Purkinje cell (primary cell): ENCODE results near the gene GGA3. TPM values are rescaled to one million over a fixed set of nuclear protein-coding genes. Genes with fewer than 3 reads are reported as not detected.

Experiments used
- polyA plus RNA-seq: library from polyadenylated mRNA; unstranded; fragments of >200 nt; fragmentation: Nextera tagmentation; gene quantifications from 2 replicates; pipeline ENCODE4 v1.2.1, GENCODE V29; 2014

GGA3 gene, protein sequence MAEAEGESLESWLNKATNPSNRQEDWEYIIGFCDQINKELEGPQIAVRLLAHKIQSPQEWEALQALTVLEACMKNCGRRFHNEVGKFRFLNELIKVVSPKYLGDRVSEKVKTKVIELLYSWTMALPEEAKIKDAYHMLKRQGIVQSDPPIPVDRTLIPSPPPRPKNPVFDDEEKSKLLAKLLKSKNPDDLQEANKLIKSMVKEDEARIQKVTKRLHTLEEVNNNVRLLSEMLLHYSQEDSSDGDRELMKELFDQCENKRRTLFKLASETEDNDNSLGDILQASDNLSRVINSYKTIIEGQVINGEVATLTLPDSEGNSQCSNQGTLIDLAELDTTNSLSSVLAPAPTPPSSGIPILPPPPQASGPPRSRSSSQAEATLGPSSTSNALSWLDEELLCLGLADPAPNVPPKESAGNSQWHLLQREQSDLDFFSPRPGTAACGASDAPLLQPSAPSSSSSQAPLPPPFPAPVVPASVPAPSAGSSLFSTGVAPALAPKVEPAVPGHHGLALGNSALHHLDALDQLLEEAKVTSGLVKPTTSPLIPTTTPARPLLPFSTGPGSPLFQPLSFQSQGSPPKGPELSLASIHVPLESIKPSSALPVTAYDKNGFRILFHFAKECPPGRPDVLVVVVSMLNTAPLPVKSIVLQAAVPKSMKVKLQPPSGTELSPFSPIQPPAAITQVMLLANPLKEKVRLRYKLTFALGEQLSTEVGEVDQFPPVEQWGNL
- 9.1 and 10.0 TPM in 2 replicates for polyA plus RNA-seq

DNA sequence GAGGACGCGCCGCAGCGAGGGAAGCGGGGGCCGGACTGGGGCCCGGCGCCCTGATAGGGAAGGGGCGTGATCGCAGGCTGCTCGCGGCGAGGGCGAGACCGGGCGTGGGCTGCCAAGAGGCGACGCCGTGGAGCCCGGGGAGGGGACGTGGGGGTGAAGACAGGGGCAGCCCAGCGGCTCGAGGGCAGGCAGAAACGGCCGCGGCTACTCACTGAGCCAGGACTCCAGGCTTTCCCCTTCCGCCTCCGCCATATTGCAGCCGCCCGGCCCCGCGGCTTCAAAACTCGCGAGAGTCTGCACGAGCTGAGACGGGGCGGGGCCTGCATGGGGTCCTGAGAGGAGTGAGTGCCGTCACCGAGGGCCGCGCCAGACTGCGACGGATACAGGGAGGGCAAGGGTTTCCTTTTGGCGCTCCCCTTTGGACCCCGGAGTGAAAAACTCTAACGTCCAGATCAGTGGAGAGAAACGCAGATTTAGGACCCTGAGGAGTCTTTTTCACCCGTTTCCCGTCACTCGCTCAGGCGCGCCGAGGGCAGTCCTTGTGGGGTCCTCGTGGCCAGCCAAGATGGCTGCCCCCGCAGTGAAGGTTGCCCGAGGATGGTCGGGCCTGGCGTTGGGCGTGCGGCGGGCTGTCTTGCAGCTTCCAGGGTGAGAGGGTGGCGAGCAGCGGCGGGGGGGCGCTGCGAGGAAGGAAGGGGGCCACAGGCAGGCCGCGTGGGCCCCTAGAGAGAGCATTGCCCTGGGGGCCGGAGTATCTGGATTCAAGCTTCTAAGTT lies at the start of gene GGA3, which contains the start of gene MRPS7:
Gene GGA3 (minus strand): TSS at position 271 of the 776 bp plus-strand sequence. CDS start 19 bp downstream, at position 252.
Gene MRPS7 (plus strand): TSS at position 544 of the 776 bp plus-strand sequence. CDS start 22 bp downstream, at position 566.

DNA sequence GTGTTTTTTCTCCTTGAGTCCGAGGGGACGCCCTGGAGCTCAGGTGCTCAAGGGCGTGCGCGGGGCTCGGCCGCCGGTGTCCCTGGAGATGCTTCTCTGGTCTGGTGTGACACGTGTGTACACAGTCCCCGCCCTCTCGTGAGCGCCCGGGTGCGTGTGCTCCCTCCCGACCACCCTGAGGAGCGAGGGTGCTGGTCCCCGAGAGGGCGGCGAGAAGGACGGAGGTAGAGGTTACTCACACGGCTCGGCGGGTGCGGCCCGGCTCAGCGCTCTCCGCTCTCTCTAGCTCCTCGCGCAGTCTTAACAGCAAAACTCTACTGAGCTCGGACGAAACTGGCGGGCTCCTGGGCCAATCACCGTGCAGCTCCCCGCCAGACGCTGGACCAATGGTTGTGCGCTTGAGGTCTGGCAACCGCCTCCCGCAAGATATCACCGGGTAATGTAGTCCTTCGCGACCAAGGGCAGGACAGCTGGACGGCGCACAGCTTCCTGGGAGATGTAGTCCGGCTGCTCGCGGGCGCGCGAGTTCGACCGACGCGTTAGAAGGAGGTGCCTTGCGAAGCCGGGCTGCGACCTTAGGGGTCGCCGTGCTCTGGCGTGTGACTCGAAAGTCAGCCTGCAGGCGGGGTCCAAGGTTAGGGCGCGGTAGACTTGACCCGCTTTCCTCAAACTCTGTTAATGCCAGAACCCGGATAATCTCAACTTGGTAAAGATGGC lies 27.9 kb upstream of the GGA3 start, which contains the start of gene SLC25A19:
Gene SLC25A19 (minus strand): TSS at position 319 of the 717 bp plus-strand sequence. CDS start 2,669 bp downstream, outside the sequence.

DNA sequence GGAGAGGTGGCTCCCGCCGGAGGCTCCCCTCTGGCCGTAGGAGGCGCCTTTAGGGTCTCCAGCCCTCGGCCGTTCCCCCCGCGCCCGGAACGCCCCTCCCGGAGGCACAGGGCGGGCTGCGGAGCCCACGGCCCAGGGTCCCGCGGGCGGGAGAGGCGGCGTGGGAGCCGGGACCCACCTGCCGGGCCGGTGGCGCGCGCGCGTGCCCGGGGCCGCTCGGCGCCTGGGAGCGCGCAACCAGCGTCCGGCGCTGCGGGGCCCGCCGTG lies 9.5 kb upstream of the GGA3 start, which contains the start of gene MIF4GD:
Gene MIF4GD (minus strand): TSS at position 266 of the 267 bp plus-strand sequence. CDS start 1,036 bp downstream, outside the sequence.

DNA sequence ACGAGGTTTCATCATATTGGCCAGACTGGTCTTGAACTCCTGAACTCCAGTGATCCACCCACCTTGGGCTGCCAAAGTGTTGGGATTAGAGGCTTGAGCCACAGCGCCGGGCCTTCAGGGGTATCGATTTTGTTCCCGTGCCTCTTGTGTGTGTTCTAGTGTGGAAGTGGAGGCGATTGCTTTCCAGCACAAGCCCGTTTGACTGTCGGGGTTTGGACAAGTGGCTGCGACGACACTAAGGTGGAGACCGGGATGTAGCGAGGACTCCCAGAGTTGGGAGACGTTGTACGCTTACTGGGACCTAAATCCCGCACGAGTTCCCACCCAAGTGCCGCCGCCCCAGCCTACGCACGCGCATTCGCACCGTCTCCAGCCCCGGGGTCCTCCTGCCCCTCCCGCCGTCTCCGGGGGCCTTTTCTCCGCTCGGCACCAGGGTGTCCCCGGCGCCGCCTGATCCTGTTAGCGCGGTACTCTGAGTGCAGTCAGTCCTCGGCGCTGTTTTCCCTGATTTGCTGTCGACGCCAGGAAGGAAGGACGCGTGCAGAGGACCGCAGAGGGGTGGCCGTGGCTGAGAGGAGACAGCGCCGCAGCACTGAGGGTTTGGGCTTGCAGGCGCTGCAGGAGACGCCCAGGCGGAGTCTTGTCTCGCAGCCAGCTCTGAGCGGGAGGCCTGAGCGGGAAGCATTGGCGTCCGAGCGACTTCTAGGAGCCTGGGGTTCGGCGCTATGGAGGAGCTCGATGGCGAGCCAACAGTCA lies 56.2 kb downstream of the GGA3 start, which contains the start of gene NUP85:
Gene NUP85 (plus strand): TSS at position 643 of the 756 bp plus-strand sequence. CDS start 83 bp downstream, at position 726.

Other genes with a start within 250 kb of the GGA3 start
- gene MRPL58, start 248.9 kb downstream of the GGA3 start, polyA plus RNA-seq, result 26.4 and 34.8 TPM in 2 replicates
- 1,868 and 2,230 TPM in 2 replicates for gene ATP5PD, start 214.6 kb downstream of the GGA3 start, polyA plus RNA-seq
- 22.1 and 31.1 TPM in 2 replicates for gene KCTD2, start 214.4 kb downstream of the GGA3 start, polyA plus RNA-seq
- gene SLC16A5, start 173.7 kb downstream of the GGA3 start, polyA plus RNA-seq, result not detected in 2 replicates
- 1.4 and 2.4 TPM in 2 replicates for gene ARMC7, start 151.6 kb downstream of the GGA3 start, polyA plus RNA-seq
- 4.3 and 4.7 TPM in 2 replicates for gene NT5C, start 129.9 kb downstream of the GGA3 start, polyA plus RNA-seq
- gene JPT1, start 107.1 kb downstream of the GGA3 start, polyA plus RNA-seq, result 49.1 and 67.8 TPM in 2 replicates
- 301 and 548 TPM in 2 replicates for gene SUMO2, start 78.6 kb downstream of the GGA3 start, polyA plus RNA-seq
- 11.8 and 23.0 TPM in 2 replicates for gene NUP85, start 55.9 kb downstream of the GGA3 start, polyA plus RNA-seq
- 64.4 and 95.0 TPM in 2 replicates for gene MRPS7, start 273 bp upstream of the GGA3 start, polyA plus RNA-seq
- gene MIF4GD, start 9.6 kb upstream of the GGA3 start, polyA plus RNA-seq, result 3.8 and 7.1 TPM in 2 replicates
- 5.8 and 8.1 TPM in 2 replicates for gene SLC25A19, start 27.8 kb upstream of the GGA3 start, polyA plus RNA-seq
- gene GRB2, start 144.1 kb upstream of the GGA3 start, polyA plus RNA-seq, result 219 and 222 TPM in 2 replicates
- gene TMEM94, start 195.0 kb upstream of the GGA3 start, polyA plus RNA-seq, result 6.1 and 6.2 TPM in 2 replicates